ENCODE measurements around the gene EFCC1. TPM values are rescaled to one million over a fixed set of nuclear protein-coding genes. Genes with fewer than 3 reads are reported as not detected.

EFCC1 gene
- polyA plus RNA-seq, 1 donor (not counting 4 experiments of a cell fraction or from before 2014, with no cell fraction given) = not detected

DNA sequence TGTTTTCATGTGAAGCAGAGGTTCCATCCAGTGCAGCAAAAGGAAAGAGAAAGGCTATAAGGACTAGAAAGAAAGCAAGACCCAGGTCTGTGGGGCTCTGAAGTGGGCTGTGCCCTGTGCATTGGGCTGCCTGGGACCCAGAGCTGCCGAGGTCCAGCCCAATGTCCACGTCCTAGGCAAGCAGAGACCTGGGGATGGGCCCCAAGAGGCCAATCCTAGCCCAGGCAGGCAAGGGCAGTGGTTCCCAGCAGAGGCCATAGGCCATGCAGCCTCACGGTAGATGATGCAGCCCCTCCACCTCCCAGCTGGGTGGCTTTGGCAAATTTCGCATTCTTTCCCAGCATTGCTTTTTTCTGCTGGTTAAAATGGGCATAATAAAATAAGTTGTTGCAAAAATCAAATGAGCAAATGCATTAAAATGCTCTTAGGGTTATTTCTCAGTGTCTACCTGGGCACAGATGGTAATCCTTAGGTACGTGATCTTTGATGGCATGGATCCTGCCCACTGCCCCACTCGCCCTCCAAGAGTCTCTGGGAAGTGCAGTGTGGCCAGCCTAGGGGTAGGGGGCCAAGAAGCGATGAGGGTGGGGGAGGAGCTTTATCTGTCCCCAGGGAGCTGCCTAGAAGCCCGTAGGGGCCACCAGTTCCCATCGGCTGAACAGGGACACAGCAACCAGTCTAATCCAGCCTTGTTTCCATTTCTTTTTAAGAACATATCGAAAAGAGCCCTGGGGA, 37.2 kb downstream of the EFCC1 start:
- H3K9ac ChIP-seq (ENCODE audit: control insufficient read depth, extremely low read depth, insufficient read depth, low read length) = no peak overlapping the region
- no peak overlapping the region for H2AFZ ChIP-seq (ENCODE audit: control insufficient read depth, low read length)
- H3K27me3 ChIP-seq (ENCODE audit: control insufficient read depth, extremely low read depth, insufficient read depth, low read length) = peaks cover 21% of the 10 kb centered on the region
- dilution Hi-C loops (cut with MboI; ENCODE audit: extremely low pct_ligation_motif_present, low sequenced_read_pairs) = no loop called here
- no peak overlapping the region for H3K4me3 ChIP-seq (ENCODE audit: control insufficient read depth in 2 of 3, extremely low read depth in 1 of 3, insufficient read depth in 2 of 3, low read depth in 1 of 3, low read length in 3 of 3)
- no peak overlapping the region for H3K27ac ChIP-seq (ENCODE audit: control insufficient read depth, insufficient read depth, low read length)
- no peaks in the 10 kb centered on the region for H4K20me1 ChIP-seq (ENCODE audit: control insufficient read depth, extremely low read depth, insufficient read depth, low read length)
- no peaks in the 10 kb centered on the region for H3K4me1 ChIP-seq (ENCODE audit: control insufficient read depth, extremely low read depth, insufficient read depth, low read length)
- TF ChIP-seq, protein P1, sequence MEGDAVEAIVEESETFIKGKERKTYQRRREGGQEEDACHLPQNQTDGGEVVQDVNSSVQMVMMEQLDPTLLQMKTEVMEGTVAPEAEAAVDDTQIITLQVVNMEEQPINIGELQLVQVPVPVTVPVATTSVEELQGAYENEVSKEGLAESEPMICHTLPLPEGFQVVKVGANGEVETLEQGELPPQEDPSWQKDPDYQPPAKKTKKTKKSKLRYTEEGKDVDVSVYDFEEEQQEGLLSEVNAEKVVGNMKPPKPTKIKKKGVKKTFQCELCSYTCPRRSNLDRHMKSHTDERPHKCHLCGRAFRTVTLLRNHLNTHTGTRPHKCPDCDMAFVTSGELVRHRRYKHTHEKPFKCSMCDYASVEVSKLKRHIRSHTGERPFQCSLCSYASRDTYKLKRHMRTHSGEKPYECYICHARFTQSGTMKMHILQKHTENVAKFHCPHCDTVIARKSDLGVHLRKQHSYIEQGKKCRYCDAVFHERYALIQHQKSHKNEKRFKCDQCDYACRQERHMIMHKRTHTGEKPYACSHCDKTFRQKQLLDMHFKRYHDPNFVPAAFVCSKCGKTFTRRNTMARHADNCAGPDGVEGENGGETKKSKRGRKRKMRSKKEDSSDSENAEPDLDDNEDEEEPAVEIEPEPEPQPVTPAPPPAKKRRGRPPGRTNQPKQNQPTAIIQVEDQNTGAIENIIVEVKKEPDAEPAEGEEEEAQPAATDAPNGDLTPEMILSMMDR (optimal IDR thresholded peaks at IDR 0.05 in 1 of 3, IDR thresholded peaks at IDR 0.05 in 1 of 3, conservative IDR thresholded peaks at IDR 0.05 in 1 of 3; ENCODE audit: extremely low read depth in 1 of 3, insufficient read depth in 2 of 3, low read length in 3 of 3) = no peak
- TF ChIP-seq EZH2 (IDR thresholded peaks at IDR 0.05; ENCODE audit: low read length) = no peak
- DNase-seq (ENCODE audit: low read depth, low spot score) (no peak), FAIRE-seq (no peak)
- no peaks in the 10 kb centered on the region for H3K9me1 ChIP-seq (ENCODE audit: control insufficient read depth, extremely low read depth, insufficient read depth, low read length)
- H3K9me3 ChIP-seq (ENCODE audit: control insufficient read depth, low read depth, low read length) = no peaks in the 10 kb centered on the region
- H3K36me3 ChIP-seq (ENCODE audit: control insufficient read depth in 2 of 2, extremely low read depth in 1 of 2, insufficient read depth in 2 of 2, low read length in 2 of 2) = no peaks in the 10 kb centered on the region
- H3K4me2 ChIP-seq (ENCODE audit: control insufficient read depth, extremely low read depth, insufficient read depth, low read depth, low read length) = no peak overlapping the region
- no peaks in the 10 kb centered on the region for H3K79me2 ChIP-seq (ENCODE audit: control insufficient read depth, insufficient read depth, low read length)

DNA sequence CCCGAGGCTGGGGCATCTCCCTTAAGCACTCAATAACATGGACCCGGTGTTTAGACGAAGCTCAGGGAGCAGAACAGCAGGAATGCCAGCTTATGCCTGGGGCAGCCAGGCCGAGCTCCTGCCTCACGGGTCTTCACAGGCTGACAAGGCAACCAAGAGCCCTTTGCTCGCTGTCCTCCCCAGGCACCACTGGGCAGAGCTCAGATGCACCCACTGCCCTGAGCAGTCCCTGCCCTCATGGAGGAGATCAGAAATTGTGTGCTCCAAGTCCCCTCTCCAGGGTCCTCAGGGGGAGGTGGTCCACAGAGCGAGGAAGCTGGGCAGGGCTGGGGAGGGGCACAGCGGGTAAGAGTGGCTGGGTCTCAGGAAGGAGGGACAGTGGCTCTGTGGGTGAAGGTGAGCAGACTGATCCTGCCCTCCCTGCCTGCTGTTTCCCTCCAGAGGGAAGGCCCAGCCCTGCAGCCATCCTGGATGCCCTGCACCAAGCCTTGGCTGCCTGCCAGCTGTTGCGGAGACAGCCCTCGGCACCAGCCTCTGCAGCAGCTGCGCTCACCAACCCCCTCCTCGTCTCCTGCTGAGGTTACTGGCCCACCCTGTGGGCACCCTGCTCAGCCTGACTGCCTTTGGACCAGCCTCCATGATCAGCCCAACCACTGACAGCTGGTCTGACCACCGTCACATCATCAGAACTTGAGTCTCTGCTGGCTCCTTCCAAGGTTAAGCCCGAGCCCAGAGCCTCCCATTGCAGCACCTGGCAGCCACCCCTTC, 38.4 kb downstream of the EFCC1 start:
- TF ChIP-seq, protein P1 (optimal IDR thresholded peaks at IDR 0.05 in 1 of 3, IDR thresholded peaks at IDR 0.05 in 1 of 3, conservative IDR thresholded peaks at IDR 0.05 in 1 of 3; ENCODE audit: extremely low read depth in 1 of 3, insufficient read depth in 2 of 3, low read length in 3 of 3) = no peak
- TF ChIP-seq EZH2 (IDR thresholded peaks at IDR 0.05; ENCODE audit: low read length) = no peak
- Histone ChIP-seq H3K4me1 (ENCODE audit: control insufficient read depth, extremely low read depth, insufficient read depth, low read length) (no peaks in the 10 kb centered on the region), H3K4me2 (ENCODE audit: control insufficient read depth, extremely low read depth, insufficient read depth, low read depth, low read length) (no peak overlapping the region), H3K27me3 (ENCODE audit: control insufficient read depth, extremely low read depth, insufficient read depth, low read length) (peaks cover 21% of the 10 kb centered on the region), H3K9me1 (ENCODE audit: control insufficient read depth, extremely low read depth, insufficient read depth, low read length) (no peaks in the 10 kb centered on the region), H3K79me2 (ENCODE audit: control insufficient read depth, insufficient read depth, low read length) (no peaks in the 10 kb centered on the region), H4K20me1 (ENCODE audit: control insufficient read depth, extremely low read depth, insufficient read depth, low read length) (no peaks in the 10 kb centered on the region), H3K9me3 (ENCODE audit: control insufficient read depth, low read depth, low read length) (no peaks in the 10 kb centered on the region), H3K4me3 (ENCODE audit: control insufficient read depth in 2 of 3, extremely low read depth in 1 of 3, insufficient read depth in 2 of 3, low read depth in 1 of 3, low read length in 3 of 3) (no peak overlapping the region), H3K9ac (ENCODE audit: control insufficient read depth, extremely low read depth, insufficient read depth, low read length) (no peak overlapping the region), H3K36me3 (ENCODE audit: control insufficient read depth in 2 of 2, extremely low read depth in 1 of 2, insufficient read depth in 2 of 2, low read length in 2 of 2) (no peaks in the 10 kb centered on the region), H3K27ac (ENCODE audit: control insufficient read depth, insufficient read depth, low read length) (no peak overlapping the region), H2AFZ (ENCODE audit: control insufficient read depth, low read length) (no peak overlapping the region)
- dilution Hi-C loops (cut with MboI; ENCODE audit: extremely low pct_ligation_motif_present, low sequenced_read_pairs) = no loop called here
- no peak for FAIRE-seq
- no peak for DNase-seq (ENCODE audit: low read depth, low spot score)
